Stimulated activated naive CD8-positive, alpha-beta T cell treated with anti-CD3 and anti-CD28 coated beads, Interleukin-15, amount 100 ng/mL, for 72 hours (primary cell): ENCODE measurements around the gene MMP19.
A peak's percentile ranks its signal among the peaks of the same experiment; 100 is the strongest.
"Not testable (repeated sequence)": the region's sequence is repeated elsewhere in the genome, so short reads cannot be mapped to it uniquely, and the experiment has no call there.

ENCODE experiments used
- ATAC-seq: fragments of 150-1000 bp; cut with Tn5 transposase; 2 replicates; pipeline ENCODE4 v1.10.0; 2021; ENCODE audit warnings: mild to moderate bottlenecking, moderate library complexity
- DNase-seq, 2 donors: peaks; one replicate each; pipeline ENCODE4 v3.0.0; 2021 to 2022
- H3K27ac Mint-ChIP-seq, 2 donors: one replicate each; pipeline ENCODE4 v1.8.0; 2022; ENCODE audit warnings: mild to moderate bottlenecking in 2 of 2, mixed read lengths in 2 of 2, moderate library complexity in 2 of 2
- H3K27me3 Mint-ChIP-seq: one replicate; pipeline ENCODE4 v1.8.0; 2022; ENCODE audit warnings: mixed read lengths
- H3K4me1 Mint-ChIP-seq: one replicate; pipeline ENCODE4 v1.8.0; 2022; ENCODE audit warnings: mild to moderate bottlenecking, mixed read lengths
- H3K4me3 Mint-ChIP-seq, 2 donors: one replicate each; pipeline ENCODE4 v1.8.0; 2022; ENCODE audit warnings: mild to moderate bottlenecking in 2 of 2, mixed read lengths in 2 of 2, moderate library complexity in 1 of 2
- H3K9me3 Mint-ChIP-seq, 2 donors: one replicate each; pipeline ENCODE4 v1.8.0; 2022; ENCODE audit warnings: mixed read lengths in 2 of 2

The MMP19 gene

GRCh38 chr12:55842681-55843429 lies at the start of gene MMP19:
TSS of gene MMP19 (minus strand) at chr12:55842936. CDS start at chr12:55842830, 106 bp downstream.
- no peak within 1 kb of the TSS for H3K4me3 Mint-ChIP-seq
- no peaks in the 10 kb centered on the region for H3K9me3 Mint-ChIP-seq
- ATAC-seq (no peak), DNase-seq (no peak)
- peaks cover 11% of the 10 kb centered on the region for H3K4me1 Mint-ChIP-seq
- H3K27me3 Mint-ChIP-seq, result no peaks in the 10 kb centered on the region
- no peak within 1 kb of the TSS for H3K27ac Mint-ChIP-seq

- Mint-ChIP-seq H3K27me3 (no peaks in the 10 kb centered on the region), H3K4me3 (no peak overlapping the region), H3K4me1 (no peaks in the 10 kb centered on the region), H3K9me3 (no peaks in the 10 kb centered on the region), H3K27ac (no peak overlapping the region)
- no peak for ATAC-seq
- DNase-seq, result no peak
These were observed 48.6 kb upstream of the MMP19 start for GRCh38 chr12:55891310-55891709.

GRCh38 chr12:55885113-55885512 lies 42.4 kb upstream of the MMP19 start:
- Mint-ChIP-seq H3K4me1 (peaks cover 11% of the 10 kb centered on the region), H3K27ac (peak overlapping the region in 1 of 2 donors; percentile 37), H3K4me3 (no peak overlapping the region), H3K9me3 (no peaks in the 10 kb centered on the region), H3K27me3 (no peaks in the 10 kb centered on the region)
- ATAC-seq (no peak), DNase-seq (no peak)

GRCh38 chr12:55877824-55878223 lies 35.1 kb upstream of the MMP19 start:
- H3K4me3 Mint-ChIP-seq, result no peak overlapping the region
- DNase-seq (no peak), ATAC-seq (no peak)
- peaks cover 16% of the 10 kb centered on the region for H3K4me1 Mint-ChIP-seq
- H3K27ac Mint-ChIP-seq, result no peak overlapping the region
- H3K27me3 Mint-ChIP-seq, result no peaks in the 10 kb centered on the region
- H3K9me3 Mint-ChIP-seq, result peaks cover 10 to 11% of the 10 kb centered on the region in 2 donors

- ATAC-seq, result no peak
- no peak for DNase-seq
- Mint-ChIP-seq H3K27ac (no peak overlapping the region), H3K4me3 (no peak overlapping the region), H3K9me3 (peaks cover 10 to 11% of the 10 kb centered on the region in 2 donors), H3K27me3 (no peaks in the 10 kb centered on the region), H3K4me1 (peaks cover 16% of the 10 kb centered on the region)
These were observed 33.1 kb upstream of the MMP19 start for GRCh38 chr12:55875704-55876467.

- no peak overlapping the region for H3K27ac Mint-ChIP-seq
- H3K9me3 Mint-ChIP-seq, result peaks cover 10 to 11% of the 10 kb centered on the region in 2 donors
- ATAC-seq, result no peak
- peaks cover 10% of the 10 kb centered on the region for H3K4me1 Mint-ChIP-seq
- H3K4me3 Mint-ChIP-seq, result no peak overlapping the region
- no peaks in the 10 kb centered on the region for H3K27me3 Mint-ChIP-seq
- no peak for DNase-seq
These were observed 31.7 kb upstream of the MMP19 start for GRCh38 chr12:55874443-55874842.

GRCh38 chr12:55866454-55867004 lies 23.8 kb upstream of the MMP19 start:
- not testable (repeated sequence) for H3K27ac Mint-ChIP-seq, DNase-seq, H3K27me3 Mint-ChIP-seq, H3K9me3 Mint-ChIP-seq, ATAC-seq, H3K4me3 Mint-ChIP-seq, H3K4me1 Mint-ChIP-seq

GRCh38 chr12:55865327-55865726 lies 22.6 kb upstream of the MMP19 start:
- ATAC-seq (no peak), DNase-seq (no peak)
- H3K4me3 Mint-ChIP-seq, result no peak overlapping the region
- peaks cover 0 to 5% of the 10 kb centered on the region in 2 donors for H3K9me3 Mint-ChIP-seq
- H3K4me1 Mint-ChIP-seq, result no peaks in the 10 kb centered on the region
- no peak overlapping the region for H3K27ac Mint-ChIP-seq
- no peaks in the 10 kb centered on the region for H3K27me3 Mint-ChIP-seq

GRCh38 chr12:55862931-55863330 lies 20.2 kb upstream of the MMP19 start:
- not testable (repeated sequence) for DNase-seq, ATAC-seq, H3K27me3 Mint-ChIP-seq, H3K4me3 Mint-ChIP-seq, H3K4me1 Mint-ChIP-seq, H3K27ac Mint-ChIP-seq, H3K9me3 Mint-ChIP-seq

GRCh38 chr12:55862286-55862685 lies 19.6 kb upstream of the MMP19 start:
- DNase-seq (no peak), ATAC-seq (no peak)
- peaks cover 0 to 5% of the 10 kb centered on the region in 2 donors for H3K9me3 Mint-ChIP-seq
- H3K27ac Mint-ChIP-seq, result no peak overlapping the region
- no peaks in the 10 kb centered on the region for H3K4me1 Mint-ChIP-seq
- H3K27me3 Mint-ChIP-seq, result no peaks in the 10 kb centered on the region
- H3K4me3 Mint-ChIP-seq, result no peak overlapping the region

GRCh38 chr12:55861871-55862270 lies 19.1 kb upstream of the MMP19 start:
- H3K9me3 Mint-ChIP-seq, result peaks cover 0 to 5% of the 10 kb centered on the region in 2 donors
- ATAC-seq (no peak), DNase-seq (no peak)
- no peak overlapping the region for H3K27ac Mint-ChIP-seq
- H3K4me1 Mint-ChIP-seq, result no peaks in the 10 kb centered on the region
- no peaks in the 10 kb centered on the region for H3K27me3 Mint-ChIP-seq
- no peak overlapping the region for H3K4me3 Mint-ChIP-seq

- Mint-ChIP-seq H3K27me3 (no peaks in the 10 kb centered on the region), H3K27ac (no peak overlapping the region), H3K4me1 (no peaks in the 10 kb centered on the region), H3K4me3 (no peak overlapping the region), H3K9me3 (peaks cover 0 to 5% of the 10 kb centered on the region in 2 donors)
- ATAC-seq (no peak), DNase-seq (no peak)
These were observed 18.7 kb upstream of the MMP19 start for GRCh38 chr12:55861396-55861795.

- ATAC-seq (no peak), DNase-seq (no peak)
- Mint-ChIP-seq H3K9me3 (no peaks in the 10 kb centered on the region), H3K4me1 (peaks cover 7% of the 10 kb centered on the region), H3K4me3 (no peak overlapping the region), H3K27me3 (peaks cover 12% of the 10 kb centered on the region), H3K27ac (no peak overlapping the region)
These were observed 10.0 kb upstream of the MMP19 start for GRCh38 chr12:55852740-55853139.

- peaks cover 12% of the 10 kb centered on the region for H3K27me3 Mint-ChIP-seq
- H3K4me1 Mint-ChIP-seq, result peaks cover 17% of the 10 kb centered on the region
- no peak overlapping the region for H3K27ac Mint-ChIP-seq
- H3K4me3 Mint-ChIP-seq, result no peak overlapping the region
- ATAC-seq (no peak), DNase-seq (no peak)
- H3K9me3 Mint-ChIP-seq, result no peaks in the 10 kb centered on the region
These were observed 8.2 kb upstream of the MMP19 start for GRCh38 chr12:55850893-55851292.

GRCh38 chr12:55850401-55850800 lies 7.7 kb upstream of the MMP19 start:
- Mint-ChIP-seq H3K4me1 (peaks cover 17% of the 10 kb centered on the region), H3K9me3 (no peaks in the 10 kb centered on the region), H3K4me3 (no peak overlapping the region), H3K27ac (no peak overlapping the region), H3K27me3 (peaks cover 12% of the 10 kb centered on the region)
- no peak for ATAC-seq
- no peak for DNase-seq
